LHCN-M2 (cell line): ENCODE measurements around the gene NTRK3. TPM values are rescaled to one million over a fixed set of nuclear protein-coding genes. Genes with fewer than 3 reads are reported as not detected.

Source experiments
- DNase-seq: peaks from one replicate; pipeline ENCODE4 v3.0.0-alpha.2; 2012; ENCODE audit warnings: low read depth
- total RNA-seq: library from RNA; depleted of rRNA; stranded (reverse); fragments of >200 nt; gene quantifications from 2 replicates; pipeline ENCODE4 v1.2.3, GENCODE V29; 2014; rRNA removed

The NTRK3 gene
- total RNA-seq, 1 experiment from 2014 or later: 0.23 TPM

DNA sequence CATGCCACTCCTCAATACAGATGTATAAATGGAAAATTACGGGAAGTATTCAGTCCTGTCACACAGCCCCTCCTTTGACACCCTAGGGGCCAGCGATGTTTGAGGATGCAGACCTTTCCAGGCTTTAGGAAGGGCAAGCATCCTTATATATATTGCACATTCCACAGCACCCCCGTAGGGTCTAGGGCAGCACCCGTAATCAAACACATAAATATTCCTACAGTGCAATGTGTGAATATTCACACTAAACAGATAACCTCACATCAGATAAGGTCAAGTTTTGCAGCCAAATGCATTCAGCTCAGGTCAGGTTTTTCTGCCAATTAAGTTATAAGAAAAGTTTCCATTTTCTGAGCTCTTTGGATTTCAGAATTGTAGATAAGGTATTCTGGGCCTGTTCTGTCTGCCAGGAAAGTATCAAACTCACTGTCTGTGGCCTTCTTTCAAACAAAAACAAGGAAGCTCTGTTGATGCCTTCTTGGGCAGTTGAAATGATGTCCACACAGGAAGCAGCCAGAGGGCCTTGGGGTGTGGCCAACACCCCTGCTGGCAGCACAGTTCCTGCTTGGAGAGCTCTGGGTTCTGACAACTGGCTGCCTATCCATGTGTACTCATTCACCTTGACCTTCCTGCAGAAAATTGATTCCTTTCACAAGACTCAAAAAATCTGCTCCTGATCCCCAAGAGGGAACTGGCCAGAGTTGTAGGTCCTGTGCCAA is 427.0 kb downstream of the NTRK3 start:
- no peak for DNase-seq

DNA sequence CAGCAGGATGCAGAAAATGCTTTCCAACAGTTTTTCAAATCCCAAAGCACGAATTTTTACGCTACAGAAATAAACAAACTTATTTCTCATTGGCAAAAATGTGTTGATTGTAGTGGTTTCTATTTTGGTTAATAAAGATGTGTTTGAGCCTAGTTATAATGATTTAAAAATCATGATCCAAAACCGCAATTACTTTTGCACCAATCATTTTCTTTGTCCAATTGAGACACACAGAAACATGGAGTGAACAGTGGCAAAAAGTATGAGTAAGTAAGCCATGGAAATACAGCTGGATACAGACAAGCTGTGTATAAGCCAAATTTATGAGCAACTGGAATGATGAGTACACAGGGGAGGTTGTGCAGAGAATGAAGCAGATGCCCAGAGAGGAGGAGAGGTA is 427.9 kb downstream of the NTRK3 start:
- no peak for DNase-seq

DNA sequence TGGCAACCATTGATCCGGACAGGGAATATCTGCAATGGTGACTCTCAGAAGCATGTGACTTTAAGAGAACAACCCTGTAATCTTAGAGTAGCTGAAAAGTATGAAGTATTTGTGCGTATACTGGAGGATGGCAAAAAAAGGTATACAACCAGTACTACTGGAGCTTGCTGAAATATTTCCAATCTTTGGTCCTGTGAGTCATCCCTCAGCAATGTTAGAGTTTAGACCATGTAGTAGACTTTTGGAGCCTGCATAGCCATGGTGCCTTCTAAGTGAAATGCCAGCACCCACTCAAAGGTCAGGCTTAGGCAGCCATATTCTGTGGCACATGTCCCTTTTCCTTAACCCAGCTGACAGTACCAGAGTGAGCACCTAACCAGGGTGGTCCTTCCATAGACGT is 429.4 kb downstream of the NTRK3 start:
- no peak for DNase-seq

DNA sequence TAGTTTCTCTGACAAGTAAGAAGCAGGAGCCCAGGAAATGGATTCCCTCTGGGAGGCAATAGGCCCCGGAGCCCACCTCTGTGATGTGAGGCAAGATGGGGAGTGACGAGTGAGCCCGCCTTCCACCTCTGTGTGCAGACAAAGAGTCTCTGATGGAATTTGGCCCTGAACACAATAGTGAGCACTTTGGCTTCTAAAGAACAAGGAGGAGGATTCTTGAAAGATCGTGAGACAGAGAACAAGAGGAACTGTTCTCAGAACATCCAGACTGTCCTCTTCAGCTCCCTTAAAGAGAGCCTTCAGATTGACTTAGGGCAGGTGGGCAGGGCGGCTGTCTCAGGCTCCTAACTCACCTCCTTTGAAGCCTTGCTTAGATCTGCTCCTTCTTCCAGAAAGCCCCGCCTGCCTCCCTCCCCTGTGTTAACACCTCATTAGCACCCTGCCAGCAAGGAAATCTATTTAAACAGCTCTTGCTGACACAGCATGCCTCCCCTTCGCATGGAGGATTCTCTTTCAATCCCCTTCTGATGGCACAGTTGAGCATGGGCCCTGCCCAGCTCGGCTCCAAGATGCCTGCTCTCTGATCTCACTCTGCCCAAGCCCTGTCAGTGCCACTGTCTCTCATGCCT is 430.3 kb downstream of the NTRK3 start:
- DNase-seq: no peak

DNA sequence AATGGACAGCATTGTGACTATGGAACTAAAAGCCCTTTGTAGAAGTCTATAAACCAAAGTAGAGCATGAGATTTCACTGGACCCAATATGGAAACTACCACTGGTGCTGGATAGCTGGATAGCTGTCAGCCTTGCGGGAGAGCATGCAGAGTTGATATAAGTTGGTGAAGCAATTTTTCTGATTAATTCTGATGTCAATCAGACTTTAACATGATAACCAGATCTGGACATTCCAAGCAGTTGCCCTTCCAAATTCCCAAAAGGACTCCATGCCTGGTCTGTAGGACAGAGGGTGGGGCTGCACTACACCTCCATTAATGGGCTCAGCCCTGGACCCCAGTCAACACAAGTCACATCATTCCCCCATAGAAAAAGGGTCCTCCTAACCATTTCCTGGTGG is 437.8 kb downstream of the NTRK3 start:
- no peak for DNase-seq

DNA sequence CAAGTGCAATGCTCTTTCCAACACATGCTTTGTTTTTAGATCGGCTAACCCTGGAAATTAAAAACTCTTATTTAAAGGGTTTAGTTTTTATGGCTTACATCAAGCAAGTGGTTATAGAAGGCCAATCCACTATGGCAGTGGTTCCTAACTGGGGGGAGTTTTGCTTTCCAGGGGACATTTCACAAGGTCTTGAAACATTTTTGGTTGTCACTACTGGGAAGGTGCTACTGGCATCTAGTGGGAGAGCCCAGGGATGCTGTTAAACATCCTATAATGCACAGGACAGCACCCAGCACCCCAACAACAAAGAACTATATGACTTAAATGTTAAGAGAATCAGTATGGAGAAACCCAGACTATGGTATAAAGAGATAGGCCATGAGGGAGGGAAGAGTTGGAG is 439.0 kb downstream of the NTRK3 start:
- DNase-seq: no peak

DNA sequence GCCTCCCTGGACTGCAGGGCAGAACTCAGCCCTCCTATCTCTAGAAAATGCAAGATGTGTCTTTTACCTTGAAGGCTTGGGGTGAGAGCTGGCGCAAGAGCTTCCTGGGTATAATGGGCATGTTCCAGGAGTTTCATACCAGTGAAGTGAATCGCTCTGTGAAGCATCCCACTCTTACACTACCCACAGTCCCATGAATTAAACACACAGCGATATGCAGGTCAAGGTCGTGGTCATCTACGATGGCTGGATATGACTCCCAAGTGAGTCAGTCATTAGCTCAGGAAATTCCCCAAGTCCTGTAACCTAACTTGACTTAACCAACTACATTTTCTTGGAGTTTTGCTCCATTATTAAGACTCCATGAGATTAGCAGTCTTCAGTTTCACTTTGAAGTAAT is 439.7 kb downstream of the NTRK3 start:
- DNase-seq: peak; percentile 87

DNA sequence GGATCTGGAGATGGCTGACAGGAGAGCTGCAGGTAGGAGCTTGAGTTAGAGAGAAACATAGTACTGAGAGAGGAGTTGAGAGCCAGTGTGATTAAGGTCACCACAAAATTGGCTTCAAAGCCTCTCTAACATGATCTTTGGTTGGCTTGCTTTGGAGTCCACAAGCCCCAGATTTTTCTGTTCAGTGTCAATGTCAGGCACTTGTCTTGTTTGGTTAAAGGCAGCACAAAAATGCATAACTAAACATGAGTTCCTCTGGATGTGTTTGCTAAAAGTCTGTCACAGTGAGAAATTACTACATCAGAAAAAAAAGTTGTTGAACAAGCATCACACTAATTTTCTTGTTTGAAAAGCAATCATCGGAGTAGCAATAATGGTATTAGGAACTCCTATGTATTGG is 440.5 kb downstream of the NTRK3 start:
- DNase-seq: no peak

Other genes starting within 250 kb of the NTRK3 start
- 18.1 and 23.4 TPM in 2 replicates for gene MRPL46, start 210.6 kb upstream of the NTRK3 start, total RNA-seq
- gene MRPS11, start 211.0 kb upstream of the NTRK3 start, total RNA-seq: 48.5 and 49.3 TPM in 2 replicates